Retinal pigment epithelial cell (primary cell): ENCODE measurements around the gene VRK3.

Experiments used
- DNase-seq: peaks from one replicate; pipeline ENCODE4 v3.0.0-alpha.2; 2010; ENCODE audit warnings: low read depth
- H3K4me3 ChIP-seq: 2 replicates; pipeline ENCODE4 v1.5.1; 2011; ENCODE audit warnings: mild to moderate bottlenecking, low read length, control low read depth, moderate library complexity
- TF ChIP-seq, protein P1 (sequence below): conservative IDR thresholded peaks from 2 replicates; pipeline ENCODE4 v1.5.1; 2011; ENCODE audit warnings: low read depth, low read length, control low read depth, inconsistent platforms

Gene VRK3

DNA sequence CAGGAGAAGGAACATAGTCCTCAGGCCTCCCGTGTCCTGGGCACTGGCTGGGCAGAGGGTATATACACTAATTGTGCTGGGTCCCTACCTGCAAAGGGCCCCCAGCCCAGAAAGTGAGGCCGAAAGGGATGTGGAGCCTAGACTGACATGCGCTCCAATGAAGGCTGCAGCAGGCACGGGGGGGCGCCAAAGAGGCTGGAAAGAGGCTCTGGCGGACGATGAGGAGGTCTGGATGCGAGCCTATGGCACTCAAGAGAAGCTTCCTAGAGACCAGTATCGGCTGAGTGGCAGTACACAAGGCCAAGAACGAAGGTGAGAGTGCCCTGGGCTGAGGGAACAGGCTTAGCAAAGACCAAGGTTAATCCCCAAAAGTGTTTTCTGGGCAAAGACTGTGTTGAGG, 16.6 kb downstream of the VRK3 start:
- H3K4me3 ChIP-seq: no peak overlapping the region
- DNase-seq: no peak
- TF ChIP-seq, protein P1, sequence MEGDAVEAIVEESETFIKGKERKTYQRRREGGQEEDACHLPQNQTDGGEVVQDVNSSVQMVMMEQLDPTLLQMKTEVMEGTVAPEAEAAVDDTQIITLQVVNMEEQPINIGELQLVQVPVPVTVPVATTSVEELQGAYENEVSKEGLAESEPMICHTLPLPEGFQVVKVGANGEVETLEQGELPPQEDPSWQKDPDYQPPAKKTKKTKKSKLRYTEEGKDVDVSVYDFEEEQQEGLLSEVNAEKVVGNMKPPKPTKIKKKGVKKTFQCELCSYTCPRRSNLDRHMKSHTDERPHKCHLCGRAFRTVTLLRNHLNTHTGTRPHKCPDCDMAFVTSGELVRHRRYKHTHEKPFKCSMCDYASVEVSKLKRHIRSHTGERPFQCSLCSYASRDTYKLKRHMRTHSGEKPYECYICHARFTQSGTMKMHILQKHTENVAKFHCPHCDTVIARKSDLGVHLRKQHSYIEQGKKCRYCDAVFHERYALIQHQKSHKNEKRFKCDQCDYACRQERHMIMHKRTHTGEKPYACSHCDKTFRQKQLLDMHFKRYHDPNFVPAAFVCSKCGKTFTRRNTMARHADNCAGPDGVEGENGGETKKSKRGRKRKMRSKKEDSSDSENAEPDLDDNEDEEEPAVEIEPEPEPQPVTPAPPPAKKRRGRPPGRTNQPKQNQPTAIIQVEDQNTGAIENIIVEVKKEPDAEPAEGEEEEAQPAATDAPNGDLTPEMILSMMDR: peak; percentile 35

DNA sequence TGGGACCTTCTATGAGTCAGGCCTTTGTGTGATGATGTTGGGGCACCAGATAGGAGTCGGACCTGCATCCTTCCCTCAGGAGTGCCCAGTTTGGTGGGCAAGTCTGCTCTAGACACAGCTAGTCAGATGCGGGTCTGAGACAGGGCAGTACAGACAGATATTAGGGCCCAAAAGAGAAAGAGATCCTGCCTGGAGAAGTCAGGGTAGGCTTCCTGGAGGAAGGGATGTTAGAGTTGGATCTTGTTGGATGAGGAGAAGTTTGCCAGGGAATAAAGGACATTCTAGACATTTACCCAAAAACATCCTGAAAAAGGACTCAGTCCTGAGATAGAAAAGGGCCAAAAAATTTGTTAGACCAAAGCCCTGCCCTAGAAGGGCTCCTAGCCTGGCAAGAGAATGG, 17.2 kb downstream of the VRK3 start:
- TF ChIP-seq, protein P1: no peak
- no peak overlapping the region for H3K4me3 ChIP-seq
- no peak for DNase-seq

DNA sequence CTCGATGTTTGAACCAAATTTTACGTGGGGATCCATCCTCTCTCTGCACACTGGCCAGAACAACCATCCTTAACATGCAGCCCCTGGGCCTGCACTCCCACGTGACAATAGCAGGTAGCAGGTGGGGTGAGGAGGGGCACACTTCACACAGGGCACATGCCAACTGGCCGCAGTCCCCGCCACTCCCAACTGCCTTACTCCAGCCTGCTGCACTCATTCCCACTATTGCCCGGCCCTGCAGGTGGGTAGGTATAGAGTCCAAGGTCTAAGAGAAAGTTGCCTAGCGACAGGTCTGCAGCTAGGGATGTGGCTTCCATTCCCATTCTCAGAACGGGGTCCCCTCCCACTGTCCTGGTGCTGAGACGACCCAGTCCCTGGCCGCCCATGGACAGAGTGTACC, 18.0 kb downstream of the VRK3 start:
- DNase-seq: no peak
- no peak overlapping the region for H3K4me3 ChIP-seq
- TF ChIP-seq, protein P1: no peak

DNA sequence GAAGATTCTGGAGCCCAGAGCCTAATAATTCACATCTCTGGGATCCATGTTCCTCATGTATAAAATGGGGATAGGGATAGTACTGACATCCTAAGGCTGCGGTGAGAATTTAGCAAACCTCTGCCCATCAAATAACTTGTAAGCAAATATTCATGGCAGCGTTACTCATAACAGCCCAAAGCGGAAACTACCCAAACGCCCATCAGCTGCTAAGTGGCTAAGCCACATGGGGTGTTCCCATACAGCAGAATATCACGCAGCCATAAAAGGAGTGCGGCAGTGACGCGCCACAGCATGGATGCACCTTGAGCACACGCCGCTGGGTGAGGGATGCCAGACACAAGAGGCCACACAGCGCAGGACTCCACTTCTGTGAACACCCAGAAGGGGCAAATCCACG, 19.7 kb downstream of the VRK3 start:
- TF ChIP-seq, protein P1: no peak
- no peak overlapping the region for H3K4me3 ChIP-seq
- no peak for DNase-seq

DNA sequence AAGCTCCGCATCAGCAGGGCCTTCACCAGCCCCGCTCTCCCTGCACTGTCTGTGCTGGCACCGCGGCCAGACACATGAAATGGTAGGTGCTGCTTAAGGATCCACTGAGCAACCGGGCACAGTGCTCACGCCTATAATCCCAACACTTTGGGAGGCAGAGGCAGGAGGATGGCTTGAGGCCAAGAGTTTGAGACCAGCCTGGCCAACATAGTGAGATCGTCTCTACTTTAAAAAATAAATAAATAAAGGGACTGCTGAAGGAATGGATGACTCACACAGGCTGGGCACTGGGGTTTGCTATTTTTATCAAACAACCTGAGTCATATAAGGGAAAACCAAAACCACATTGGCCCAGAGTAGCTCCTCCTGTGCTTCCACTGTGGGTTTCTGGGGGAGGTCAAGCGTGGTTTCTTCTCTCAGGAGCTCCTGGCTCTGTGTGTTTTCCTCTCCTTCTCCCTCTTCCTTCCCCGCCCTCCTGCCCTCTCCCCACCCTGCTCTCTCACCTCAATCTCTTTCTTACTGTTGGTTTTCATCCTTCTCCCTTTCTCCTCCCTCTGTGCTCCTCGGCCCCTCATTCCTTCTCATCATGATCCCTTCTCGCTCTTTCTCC, 21.3 kb downstream of the VRK3 start:
- TF ChIP-seq, protein P1: no peak
- peak; percentile 79 for DNase-seq
- H3K4me3 ChIP-seq: no peak overlapping the region

DNA sequence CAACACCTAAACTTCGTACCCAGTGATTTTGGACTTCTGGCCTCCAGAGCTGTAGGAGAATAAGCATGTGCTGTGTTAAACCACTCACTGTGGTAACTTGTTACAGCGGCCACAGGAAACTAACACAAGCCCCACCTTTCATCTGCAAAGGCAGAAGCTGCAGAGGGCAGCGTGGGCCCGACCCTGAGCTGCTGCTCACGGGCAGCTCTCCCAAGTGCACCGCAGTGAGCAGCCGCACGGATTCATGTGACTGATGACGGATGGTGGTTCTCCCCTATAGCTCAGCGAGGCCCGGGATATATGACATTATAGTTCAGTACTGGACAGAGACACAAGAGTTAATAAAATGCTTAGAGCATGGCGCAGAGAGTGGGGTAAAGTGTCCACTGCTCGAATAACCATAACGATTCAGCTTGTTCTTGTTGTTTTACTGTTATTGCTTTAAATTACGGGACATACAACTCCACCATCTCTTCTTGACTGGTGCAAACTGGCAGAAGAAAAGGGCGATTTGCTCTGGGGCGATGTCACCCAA, 21.9 kb downstream of the VRK3 start:
- TF ChIP-seq, protein P1: no peak
- DNase-seq: no peak
- no peak overlapping the region for H3K4me3 ChIP-seq

DNA sequence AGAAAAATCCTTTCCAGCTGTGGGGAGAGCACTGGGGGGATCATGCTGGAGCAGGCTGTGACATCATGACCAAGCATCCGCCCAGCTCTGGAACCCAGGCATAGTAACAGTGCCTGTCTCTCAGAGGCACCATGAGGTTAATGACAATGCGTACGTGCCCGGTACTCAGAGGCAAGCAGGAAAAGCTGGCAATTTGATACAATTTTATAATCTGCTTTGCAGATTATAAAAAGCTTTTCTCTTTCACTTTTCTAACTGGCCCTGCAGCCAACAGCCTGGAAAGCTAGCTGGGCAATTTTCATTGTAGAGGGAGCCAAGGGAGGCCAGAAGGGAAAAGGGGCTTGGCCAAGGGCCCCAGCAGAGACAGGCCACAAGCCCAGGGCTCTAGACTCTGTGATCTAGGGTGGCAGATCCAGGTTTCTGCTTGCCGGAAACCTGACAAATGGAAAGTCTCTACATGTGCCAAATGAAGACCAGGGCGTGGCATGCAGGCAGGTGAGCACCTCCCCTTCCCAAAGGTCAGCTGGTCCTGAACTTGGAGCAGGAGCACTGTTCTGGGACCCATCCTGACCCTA, 22.7 kb downstream of the VRK3 start:
- TF ChIP-seq, protein P1: no peak
- H3K4me3 ChIP-seq: no peak overlapping the region
- DNase-seq: peak; percentile 91
